NCI-H1092 (cell line): Measurements from ENCODE around the gene SLC4A2.
A peak's percentile ranks its signal among the peaks of the same experiment; 100 is the strongest.

Experiments
- DNase-seq: peaks from one replicate; lab custom pipeline; 2025; lab: John Stamatoyannopoulos, UW

The SLC4A2 gene

GRCh38 chr7:151117565-151117964 is 58.2 kb downstream of the SLC4A2 start:
- DNase-seq, result no peak

- DNase-seq, result no peak
These were observed 59.0 kb downstream of the SLC4A2 start for GRCh38 chr7:151118108-151119054.

GRCh38 chr7:151119055-151119415 is 59.6 kb downstream of the SLC4A2 start:
- no peak for DNase-seq

- DNase-seq, result no peak
These were observed 60.5 kb downstream of the SLC4A2 start for GRCh38 chr7:151119902-151120301.

GRCh38 chr7:151120896-151121295 is 61.5 kb downstream of the SLC4A2 start:
- DNase-seq, result no peak

GRCh38 chr7:151121380-151122170 is 62.2 kb downstream of the SLC4A2 start:
- DNase-seq, result no peak

GRCh38 chr7:151122276-151122675 is 62.9 kb downstream of the SLC4A2 start:
- DNase-seq, result no peak

- no peak for DNase-seq
These were observed 63.4 kb downstream of the SLC4A2 start for GRCh38 chr7:151122796-151123157.

- no peak for DNase-seq
These were observed 63.9 kb downstream of the SLC4A2 start for GRCh38 chr7:151123158-151123821.

GRCh38 chr7:151123822-151124464 is 64.6 kb downstream of the SLC4A2 start:
- DNase-seq, result peak; percentile 76

- DNase-seq, result no peak
These were observed 65.1 kb downstream of the SLC4A2 start for GRCh38 chr7:151124481-151124880.

GRCh38 chr7:151124899-151125399 is 65.6 kb downstream of the SLC4A2 start:
- DNase-seq, result no peak

- no peak for DNase-seq
These were observed 66.1 kb downstream of the SLC4A2 start for GRCh38 chr7:151125470-151125845.

GRCh38 chr7:151125846-151126481 is 66.6 kb downstream of the SLC4A2 start:
- DNase-seq, result no peak
